HG03064 (cell line): Measurements from ENCODE around the gene CIROP.

Experiments
- ATAC-seq: cut with Tn5 transposase; IDR thresholded peaks from one replicate; pipeline ENCODE4 v1.9.1; 2021; ENCODE audit warnings: low read depth; ENCODE audit not compliant: unreplicated experiment

The CIROP gene

GRCh38 chr14:23070262-23071129, 34.3 kb downstream of the CIROP start:
- no peak for ATAC-seq

- ATAC-seq, result no peak
Observed at GRCh38 chr14:23069413-23069806, 35.4 kb downstream of the CIROP start.

- no peak for ATAC-seq
Observed at GRCh38 chr14:23068789-23069412, 35.9 kb downstream of the CIROP start.

- ATAC-seq, result no peak
Observed at GRCh38 chr14:23067847-23068788, 36.7 kb downstream of the CIROP start.

- ATAC-seq, result no peak
Observed at GRCh38 chr14:23066855-23067744, 37.7 kb downstream of the CIROP start.

GRCh38 chr14:23066368-23066767, 38.4 kb downstream of the CIROP start:
- no peak for ATAC-seq

DNA sequence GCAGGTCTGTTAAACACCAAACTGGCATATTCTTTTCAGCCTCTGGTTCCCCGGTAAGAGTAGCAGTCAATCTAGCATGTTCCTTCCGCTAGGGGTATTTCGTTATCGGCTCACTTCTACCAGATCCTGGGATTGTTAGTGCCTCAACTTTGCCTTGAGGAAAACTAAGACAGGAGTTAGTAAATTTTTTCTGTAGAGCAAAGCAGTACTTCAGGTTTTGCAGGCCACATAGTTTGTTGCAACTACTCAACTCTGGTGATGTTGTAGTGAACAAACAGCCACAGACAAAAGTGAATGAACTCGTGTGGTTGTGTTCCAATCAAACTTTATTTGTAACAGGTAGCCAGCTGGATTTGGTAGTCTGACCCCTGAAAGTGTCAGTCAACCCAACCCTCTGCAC, 41.2 kb downstream of the CIROP start:
- ATAC-seq, result no peak

DNA sequence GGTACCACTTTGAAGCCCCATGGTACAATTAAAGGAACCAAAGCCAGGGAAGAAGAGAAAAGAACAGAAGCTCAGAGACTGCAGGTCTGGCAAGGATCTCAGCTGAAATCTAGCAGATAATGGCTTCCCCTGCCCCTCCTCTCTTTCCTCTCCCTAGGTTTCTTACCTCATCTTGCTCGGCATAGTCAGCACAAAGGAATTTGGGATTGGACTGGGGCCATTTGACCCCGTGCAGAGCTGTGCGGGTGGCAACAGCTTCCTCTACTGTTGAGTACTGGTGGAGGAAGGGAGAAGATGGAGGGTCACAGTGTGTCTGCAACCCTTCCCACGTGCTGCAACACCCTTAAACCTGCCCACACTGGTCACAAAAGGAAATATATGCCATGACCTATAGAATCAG, 42.8 kb downstream of the CIROP start:
- ATAC-seq, result no peak

DNA sequence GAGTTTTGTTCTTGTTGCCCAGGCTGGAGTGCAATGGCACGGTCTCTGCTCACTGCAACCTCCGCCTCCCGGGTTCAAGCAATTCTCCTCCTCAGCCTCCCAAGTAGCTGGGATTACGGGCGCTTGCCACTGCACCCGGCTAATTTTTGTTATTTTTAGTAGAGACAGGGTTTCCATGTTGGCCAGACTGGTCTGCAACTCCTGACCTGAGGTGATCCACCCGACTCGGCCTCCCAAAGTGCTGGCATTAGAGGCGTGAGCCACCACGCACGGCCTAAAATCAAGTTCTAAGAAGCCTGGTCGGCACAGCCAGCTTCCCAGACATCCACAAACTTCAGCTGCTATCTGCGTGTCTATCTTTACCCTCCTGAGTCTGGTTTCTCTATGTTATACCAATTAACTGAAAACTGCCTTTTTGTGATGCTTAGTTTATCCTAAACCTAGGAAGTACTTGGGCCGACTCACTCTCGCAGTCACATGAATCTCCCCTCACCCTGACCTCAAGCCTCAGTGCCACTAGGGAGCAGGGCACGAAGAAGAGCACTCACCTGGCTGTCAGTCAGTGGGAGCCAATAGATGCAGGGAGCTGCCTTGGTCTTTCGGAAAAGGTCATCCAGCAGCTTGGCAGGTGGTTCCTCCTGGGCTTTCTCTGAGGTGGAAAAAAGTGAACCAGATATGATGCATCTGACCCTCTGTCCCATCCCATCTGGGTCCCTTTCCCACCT, 44.1 kb downstream of the CIROP start:
- ATAC-seq, result no peak

DNA sequence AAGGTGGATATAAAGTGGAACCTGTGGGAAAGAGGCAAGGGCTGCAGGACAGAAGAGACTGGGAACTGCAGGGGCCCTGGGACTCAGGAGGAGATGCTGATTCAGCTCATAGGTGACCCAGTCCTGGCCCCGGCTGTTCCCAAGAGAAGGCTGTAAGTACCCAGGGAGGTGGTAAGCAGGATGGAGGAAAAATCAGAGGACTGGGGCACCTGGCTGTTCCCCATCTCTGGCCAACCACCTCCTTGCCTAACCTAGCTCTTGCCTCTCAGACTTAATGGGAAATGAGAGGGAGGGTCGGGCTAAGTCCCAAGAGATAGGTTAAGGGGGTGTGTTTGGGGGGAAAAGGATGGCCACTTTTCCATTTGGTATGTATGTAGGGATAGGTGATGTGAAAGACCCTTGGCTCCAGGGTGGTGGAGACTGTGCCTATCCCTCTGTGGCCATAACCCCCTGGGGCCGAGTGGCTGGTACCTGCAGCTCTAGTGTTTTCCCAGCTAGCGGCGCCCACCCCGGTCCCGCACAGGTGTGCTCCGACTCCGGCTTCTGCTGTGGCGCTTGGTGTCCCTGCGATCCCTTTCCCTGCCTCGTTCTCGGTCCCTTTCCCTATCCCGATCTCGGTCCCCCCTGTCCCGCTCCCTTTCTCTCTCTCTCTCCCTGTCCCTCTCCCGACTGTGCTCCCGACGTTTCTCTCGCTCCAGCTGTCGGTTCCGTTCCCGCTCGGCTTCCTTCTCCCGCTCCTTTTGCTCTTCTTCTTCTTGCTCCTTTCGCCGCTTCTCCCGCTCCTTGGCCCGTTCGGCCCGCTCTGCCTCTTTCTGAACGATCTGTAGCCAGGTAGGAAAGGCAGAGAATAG, 45.9 kb downstream of the CIROP start:
- no peak for ATAC-seq

DNA sequence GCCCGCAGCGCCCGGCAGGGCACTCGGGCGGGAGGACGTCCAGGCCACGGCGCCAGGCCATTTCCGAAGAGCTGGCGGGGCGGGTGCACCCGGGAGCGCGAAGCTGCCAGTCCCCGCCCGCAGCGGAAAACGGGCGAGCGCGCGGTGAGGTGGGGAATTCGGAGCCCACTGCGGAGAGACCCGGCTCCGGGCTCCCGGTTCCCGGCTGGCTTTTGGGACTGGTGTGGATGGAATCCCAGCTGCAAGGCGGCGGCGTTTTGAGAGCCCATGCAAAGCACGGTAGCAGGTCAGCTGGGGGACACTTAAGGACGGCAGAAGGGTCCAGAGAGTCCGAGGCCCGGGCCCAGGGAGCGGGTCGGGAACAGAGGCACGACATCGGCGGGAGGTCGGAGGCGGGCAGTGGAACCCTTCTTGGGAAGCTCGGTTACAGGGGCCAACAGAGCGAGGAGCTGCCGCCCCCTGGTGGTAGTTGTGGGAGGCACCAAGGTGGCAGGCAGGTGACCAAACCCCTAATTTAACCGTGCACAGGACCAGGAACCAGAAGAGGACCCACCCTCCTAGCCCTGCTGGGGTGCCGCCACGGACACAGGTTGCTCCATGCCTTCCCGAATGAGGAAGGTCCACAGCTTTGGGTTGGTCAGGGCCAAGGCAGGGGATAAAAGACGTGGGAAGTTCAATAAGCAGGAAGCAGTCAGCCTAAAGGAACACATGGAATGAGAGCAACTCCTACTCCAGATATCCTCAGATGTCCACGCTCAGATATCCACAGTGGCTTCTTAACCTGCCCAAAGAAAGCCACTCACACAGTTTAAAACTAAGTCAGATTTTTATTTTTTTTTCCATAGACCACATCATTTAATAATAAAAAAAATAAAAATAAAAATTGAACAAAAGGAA, 46.8 kb downstream of the CIROP start:
- ATAC-seq, result peak; percentile 43

DNA sequence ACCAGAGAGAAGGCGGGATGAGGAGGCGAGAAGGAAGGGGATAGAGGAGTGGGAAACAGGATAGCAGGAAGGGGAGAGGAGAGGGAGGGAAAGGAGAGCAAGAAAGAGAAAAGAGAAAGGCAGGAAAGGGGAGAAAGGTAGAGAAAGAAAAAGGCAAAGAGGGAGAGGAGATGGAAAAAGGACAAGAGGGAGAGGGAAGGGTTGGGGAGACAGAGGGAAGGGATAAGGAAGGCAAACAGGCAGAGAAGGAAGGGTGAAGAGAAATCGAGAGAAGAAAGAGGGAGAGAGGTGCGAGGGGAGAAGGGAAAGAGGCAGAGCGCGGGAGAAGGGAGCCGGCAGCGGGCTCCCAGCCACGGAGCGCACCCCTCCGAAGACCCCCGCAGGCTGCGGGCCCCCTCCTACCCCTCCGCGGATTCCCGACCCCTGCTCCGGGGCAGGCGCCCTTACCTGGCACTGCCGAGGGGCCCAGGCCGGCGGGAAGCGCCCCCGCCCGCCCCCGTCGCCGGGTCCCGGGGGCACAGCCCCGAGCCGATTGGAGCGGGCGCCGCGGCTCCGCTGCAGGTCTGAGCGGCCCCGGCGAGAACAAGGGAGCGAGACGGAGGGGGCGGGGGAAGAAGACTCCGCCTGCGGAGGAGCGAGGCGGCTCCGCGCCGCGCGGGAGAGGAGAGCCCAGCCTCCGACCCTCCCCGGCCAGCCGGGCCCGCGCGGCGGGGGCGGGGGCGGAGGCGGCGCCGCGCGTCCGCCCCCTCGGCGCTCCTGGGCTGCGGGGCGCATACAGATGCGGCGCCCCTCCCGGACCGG, 47.6 kb downstream of the CIROP start, which contains the start of gene CDH24:
CDH24 (minus strand) TSS at position 565 of the 801 bp plus-strand sequence. CDS start 1,787 bp downstream, outside the sequence.
- ATAC-seq, result no peak

DNA sequence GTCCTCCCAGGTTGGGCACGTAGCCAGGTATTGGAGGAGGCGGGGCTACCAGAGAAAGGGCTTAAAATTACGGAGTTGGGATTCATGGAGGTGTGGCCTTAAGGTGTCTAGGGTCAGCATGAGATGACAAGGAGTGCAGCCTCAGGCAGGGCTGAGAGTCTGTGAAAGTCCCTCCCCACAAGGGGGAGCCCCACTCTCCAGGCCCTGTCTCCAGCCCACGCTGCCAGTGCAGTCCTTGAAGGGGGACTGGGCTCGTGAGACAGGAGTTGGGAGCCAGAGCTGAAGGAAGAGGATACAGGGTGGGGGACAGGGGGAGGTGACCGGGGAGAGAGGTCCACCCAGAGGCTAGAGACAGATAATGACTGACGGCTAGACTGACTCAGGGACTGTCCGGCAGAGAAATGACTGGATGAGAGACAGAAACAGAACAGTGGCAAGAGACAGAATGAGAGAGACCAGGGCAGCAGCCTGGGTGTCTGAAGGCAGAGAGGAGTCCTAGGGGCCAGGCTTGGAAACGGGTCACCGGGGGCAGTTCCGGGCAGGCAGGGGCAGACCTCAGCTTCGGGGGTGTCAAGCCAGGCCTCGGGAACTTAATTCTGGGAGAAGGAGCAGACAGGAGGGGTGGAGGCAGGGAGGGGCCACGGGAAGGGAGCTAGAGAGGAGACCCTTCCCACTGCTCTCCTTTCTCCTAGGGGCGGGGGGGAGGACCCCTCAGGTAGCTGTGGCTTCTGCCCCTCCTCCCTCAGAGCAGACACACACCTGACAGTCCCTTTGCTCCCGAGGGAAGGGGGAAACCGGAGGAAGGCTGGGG, 48.4 kb downstream of the CIROP start:
- no peak for ATAC-seq

GRCh38 chr14:23055621-23056144, 49.1 kb downstream of the CIROP start:
- ATAC-seq, result no peak

DNA sequence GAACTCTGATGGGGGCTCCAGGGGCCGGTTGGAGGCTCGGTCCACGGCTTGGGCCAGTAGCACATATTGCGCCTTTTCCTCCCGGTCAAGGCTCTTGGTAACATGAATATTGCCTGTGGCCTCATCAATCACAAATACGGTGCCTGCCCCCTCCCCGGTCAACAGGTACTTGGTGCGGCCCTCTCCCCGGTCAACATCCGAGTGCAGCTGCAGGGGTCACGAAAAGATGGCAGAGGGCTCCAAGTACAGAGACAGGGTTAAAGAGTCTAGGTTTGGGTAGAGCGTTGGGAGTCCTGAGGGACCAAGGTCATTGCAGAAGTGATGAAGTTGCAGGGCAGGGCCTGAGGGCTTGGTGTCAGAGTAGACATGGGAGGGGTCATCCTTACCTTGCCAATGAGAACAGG, 49.6 kb downstream of the CIROP start:
- no peak for ATAC-seq
